HG02885 (cell line): Measurements from ENCODE around the gene SPSB3.

Source experiments
- ATAC-seq: cut with Tn5 transposase; IDR thresholded peaks from one replicate; pipeline ENCODE4 v1.9.1; 2021; ENCODE audit warnings: mild to moderate bottlenecking; ENCODE audit not compliant: unreplicated experiment, poor library complexity

Gene SPSB3

GRCh38 chr16:1775846-1776671 is 6.3 kb downstream of the SPSB3 start:
- no peak for ATAC-seq

GRCh38 chr16:1775006-1775845 is 7.1 kb downstream of the SPSB3 start:
- no peak for ATAC-seq

GRCh38 chr16:1774448-1774780 is 8.0 kb downstream of the SPSB3 start:
- no peak for ATAC-seq

- no peak for ATAC-seq
These were observed 8.5 kb downstream of the SPSB3 start for GRCh38 chr16:1773703-1774447.

GRCh38 chr16:1772908-1773702 is 9.3 kb downstream of the SPSB3 start, which contains the start of gene MRPS34:
TSS of gene MRPS34 (minus strand) at chr16:1773134. CDS start at chr16:1773119, 15 bp downstream.
- ATAC-seq: peak; percentile 53

GRCh38 chr16:1772362-1772907 is 9.9 kb downstream of the SPSB3 start, which contains the start of gene EME2:
TSS of gene EME2 (plus strand) at chr16:1772810. CDS start at chr16:1773228, 418 bp downstream.
- peak; percentile 10 for ATAC-seq

- no peak for ATAC-seq
These were observed 10.5 kb downstream of the SPSB3 start for GRCh38 chr16:1771864-1772361.

- no peak for ATAC-seq
These were observed 11.0 kb downstream of the SPSB3 start, which contains the start of gene NME3 for GRCh38 chr16:1771188-1771863. TSS of gene NME3 (minus strand) at chr16:1771543. CDS start at chr16:1771534, 9 bp downstream.

GRCh38 chr16:1770328-1771187 is 11.8 kb downstream of the SPSB3 start:
- no peak for ATAC-seq

GRCh38 chr16:1769402-1770300 is 12.7 kb downstream of the SPSB3 start:
- no peak for ATAC-seq

GRCh38 chr16:1768767-1769401 is 13.5 kb downstream of the SPSB3 start:
- no peak for ATAC-seq

GRCh38 chr16:1768061-1768766 is 14.2 kb downstream of the SPSB3 start:
- no peak for ATAC-seq

- ATAC-seq: no peak
These were observed 15.0 kb downstream of the SPSB3 start for GRCh38 chr16:1767116-1767994.

- ATAC-seq: no peak
These were observed 15.7 kb downstream of the SPSB3 start for GRCh38 chr16:1766701-1767100.

GRCh38 chr16:1766231-1766630 is 16.1 kb downstream of the SPSB3 start:
- no peak for ATAC-seq
